Measurements from ENCODE around the gene SPAG16.

The SPAG16 gene

DNA sequence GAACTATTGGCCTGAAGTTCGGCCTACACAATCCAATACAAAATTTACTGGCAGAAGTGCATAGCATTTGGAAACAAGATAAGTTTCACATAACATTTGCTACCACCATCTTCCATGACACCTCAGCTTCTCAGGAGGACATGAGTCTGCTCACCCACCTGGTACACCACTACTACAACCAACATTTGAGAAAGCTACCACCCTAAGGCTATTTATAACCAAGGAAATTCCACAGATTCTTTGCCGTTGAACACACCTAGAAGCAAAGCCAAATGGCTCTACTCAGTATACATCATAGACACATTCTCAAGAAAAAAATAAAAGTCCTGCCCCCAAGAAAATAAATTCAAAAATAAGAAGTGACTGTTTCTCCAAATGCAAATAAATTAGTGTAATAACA lies 145.3 kb downstream of the SPAG16 start:
- H3K4me3 ChIP-seq (ENCODE audit: low read length): no peak overlapping the region
- peak; percentile 21 for DNase-seq (ENCODE audit: low read depth)
- TF ChIP-seq, protein P1, sequence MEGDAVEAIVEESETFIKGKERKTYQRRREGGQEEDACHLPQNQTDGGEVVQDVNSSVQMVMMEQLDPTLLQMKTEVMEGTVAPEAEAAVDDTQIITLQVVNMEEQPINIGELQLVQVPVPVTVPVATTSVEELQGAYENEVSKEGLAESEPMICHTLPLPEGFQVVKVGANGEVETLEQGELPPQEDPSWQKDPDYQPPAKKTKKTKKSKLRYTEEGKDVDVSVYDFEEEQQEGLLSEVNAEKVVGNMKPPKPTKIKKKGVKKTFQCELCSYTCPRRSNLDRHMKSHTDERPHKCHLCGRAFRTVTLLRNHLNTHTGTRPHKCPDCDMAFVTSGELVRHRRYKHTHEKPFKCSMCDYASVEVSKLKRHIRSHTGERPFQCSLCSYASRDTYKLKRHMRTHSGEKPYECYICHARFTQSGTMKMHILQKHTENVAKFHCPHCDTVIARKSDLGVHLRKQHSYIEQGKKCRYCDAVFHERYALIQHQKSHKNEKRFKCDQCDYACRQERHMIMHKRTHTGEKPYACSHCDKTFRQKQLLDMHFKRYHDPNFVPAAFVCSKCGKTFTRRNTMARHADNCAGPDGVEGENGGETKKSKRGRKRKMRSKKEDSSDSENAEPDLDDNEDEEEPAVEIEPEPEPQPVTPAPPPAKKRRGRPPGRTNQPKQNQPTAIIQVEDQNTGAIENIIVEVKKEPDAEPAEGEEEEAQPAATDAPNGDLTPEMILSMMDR (conservative IDR thresholded peaks at IDR 0.05; ENCODE audit: low read length): no peak

DNA sequence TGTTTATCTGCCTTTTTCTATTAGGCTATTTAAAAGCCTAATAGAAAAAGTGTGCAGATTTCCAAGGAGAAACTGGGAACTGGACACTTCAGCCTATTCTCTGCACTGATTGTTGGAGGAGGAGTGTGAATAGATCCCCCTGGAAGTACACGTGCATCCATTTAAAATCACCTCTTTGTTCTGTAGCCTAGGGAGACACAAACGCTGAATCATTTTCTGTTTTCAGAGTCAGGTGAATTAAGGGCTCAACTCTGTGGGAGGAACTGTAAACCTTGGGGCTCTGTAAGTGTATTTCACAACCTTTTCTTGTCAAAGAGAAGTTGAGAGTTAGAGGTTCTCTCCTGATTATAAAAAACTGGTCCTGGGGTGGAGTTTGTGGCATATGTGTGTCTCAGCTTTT lies 159.7 kb downstream of the SPAG16 start:
- H3K4me3 ChIP-seq (ENCODE audit: low read length): no peak overlapping the region
- TF ChIP-seq, protein P1 (conservative IDR thresholded peaks at IDR 0.05; ENCODE audit: low read length): no peak
- no peak for DNase-seq (ENCODE audit: low read depth)

DNA sequence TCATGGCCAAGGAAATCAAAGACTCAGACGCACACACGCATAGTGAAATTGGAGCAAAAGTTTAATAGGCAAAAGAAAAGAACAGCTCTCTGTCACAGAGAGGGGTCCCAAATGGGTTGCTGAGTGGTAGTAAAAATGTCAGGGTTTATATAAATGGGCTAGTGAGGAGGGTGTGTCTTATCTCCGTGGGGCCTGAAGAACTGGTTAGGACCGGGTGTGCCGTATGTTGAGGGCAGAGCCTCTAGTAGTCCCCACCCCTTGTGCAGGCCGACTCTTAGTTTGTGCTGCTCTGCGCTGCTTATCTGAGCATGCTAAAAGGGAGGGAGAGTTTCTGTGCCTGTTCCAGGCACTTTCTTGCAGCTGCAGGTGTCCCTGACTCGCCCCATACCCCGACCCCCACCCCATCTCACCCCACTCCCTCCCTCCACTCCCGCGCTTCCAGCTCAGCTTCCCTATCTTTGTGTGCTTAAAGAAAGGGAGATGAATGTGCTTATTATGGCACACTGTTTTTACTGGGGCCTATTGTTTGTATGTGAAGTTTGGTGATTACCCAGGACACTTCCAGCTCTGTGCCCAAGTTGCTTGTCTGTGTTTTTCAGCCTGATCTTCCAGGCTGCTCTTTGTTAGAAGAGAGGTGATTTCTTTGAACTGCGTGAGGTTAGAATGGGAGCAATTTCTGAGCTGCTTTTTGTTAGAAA lies 167.4 kb downstream of the SPAG16 start:
- TF ChIP-seq, protein P1 (conservative IDR thresholded peaks at IDR 0.05; ENCODE audit: low read length): no peak
- no peak for DNase-seq (ENCODE audit: low read depth)
- H3K4me3 ChIP-seq (ENCODE audit: low read length): no peak overlapping the region

DNA sequence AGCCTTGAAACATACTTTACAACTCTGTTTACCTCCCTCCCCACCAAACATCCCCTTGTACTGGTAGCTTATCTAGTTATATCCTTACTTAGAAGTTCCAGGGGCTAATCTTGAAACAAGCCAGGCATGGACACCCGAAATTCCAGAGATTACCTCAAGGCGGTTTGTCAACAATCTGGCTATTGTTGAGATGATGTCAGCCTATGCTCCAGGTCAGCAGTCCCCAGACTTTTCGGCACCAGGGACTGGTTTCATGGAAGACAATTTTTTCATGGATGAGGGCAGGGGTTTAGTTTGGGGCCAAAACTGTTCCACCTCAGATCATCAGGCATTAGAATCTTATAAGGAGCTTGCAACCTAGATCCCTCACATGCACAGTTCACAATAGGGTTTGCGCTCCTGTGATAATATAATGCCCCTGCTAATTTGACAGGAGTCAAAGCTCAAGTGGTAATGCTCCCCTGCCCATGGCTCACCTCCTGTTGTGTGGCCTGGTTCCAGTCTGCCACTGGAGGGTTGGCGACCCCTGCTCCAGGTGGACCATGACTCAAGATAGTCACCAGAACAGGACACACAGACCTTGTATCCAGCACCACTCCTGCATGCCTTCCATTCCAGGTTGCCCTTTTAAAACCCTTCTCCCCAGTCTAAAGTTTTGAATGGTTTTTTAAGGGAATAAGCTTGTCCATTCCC lies 171.2 kb downstream of the SPAG16 start:
- no peak overlapping the region for H3K4me3 ChIP-seq (ENCODE audit: low read length)
- no peak for DNase-seq (ENCODE audit: low read depth)
- TF ChIP-seq, protein P1 (conservative IDR thresholded peaks at IDR 0.05; ENCODE audit: low read length): no peak

DNA sequence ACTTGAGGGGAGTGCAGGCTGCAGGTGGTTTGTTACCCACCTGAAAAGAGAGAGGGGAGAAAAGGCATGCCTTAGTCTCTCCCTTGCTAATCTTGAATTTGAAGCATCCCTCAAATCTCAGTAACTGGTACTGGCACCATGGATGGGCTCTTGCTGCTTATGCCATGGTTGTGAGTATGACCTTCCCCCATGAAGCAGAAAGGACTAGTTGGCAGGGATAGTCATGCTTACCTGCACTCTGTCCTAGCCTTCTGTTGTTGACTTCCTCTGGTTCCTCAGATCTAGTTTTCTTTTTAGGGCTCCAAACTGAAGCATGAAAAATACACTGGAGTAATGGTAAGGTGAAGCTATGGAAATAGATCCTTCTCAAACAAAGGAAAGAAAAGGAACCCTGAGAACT lies 191.2 kb downstream of the SPAG16 start:
- TF ChIP-seq, protein P1 (conservative IDR thresholded peaks at IDR 0.05; ENCODE audit: low read length): no peak
- DNase-seq (ENCODE audit: low read depth): no peak

DNA sequence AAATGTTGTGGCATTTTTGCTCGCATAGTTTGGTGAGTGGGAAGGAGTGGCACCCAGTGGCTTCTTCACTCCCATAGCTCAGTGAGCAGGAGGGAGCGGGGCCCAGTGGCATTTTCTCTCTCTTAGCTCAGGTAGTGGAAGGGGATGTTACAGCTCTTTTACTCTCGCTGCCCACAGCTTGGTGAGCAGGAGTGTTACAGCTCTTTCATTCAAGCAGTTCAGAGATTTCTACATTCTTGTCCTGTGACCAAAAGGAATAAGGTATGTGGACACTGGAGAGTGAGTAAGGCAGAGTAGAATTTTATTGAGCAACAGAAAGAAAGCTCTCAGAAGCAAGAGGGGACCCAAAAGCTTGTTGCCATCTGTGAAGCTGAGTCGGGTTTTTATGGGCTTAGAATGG lies 192.4 kb downstream of the SPAG16 start:
- H3K4me3 ChIP-seq (ENCODE audit: low read length): no peak overlapping the region
- DNase-seq (ENCODE audit: low read depth): peak; percentile 46
- TF ChIP-seq, protein P1 (conservative IDR thresholded peaks at IDR 0.05; ENCODE audit: low read length): no peak

More for the DNA sequence above, 191.2 kb downstream of the SPAG16 start:
- H3K4me3 ChIP-seq (ENCODE audit: low read length): no peak overlapping the region

DNA sequence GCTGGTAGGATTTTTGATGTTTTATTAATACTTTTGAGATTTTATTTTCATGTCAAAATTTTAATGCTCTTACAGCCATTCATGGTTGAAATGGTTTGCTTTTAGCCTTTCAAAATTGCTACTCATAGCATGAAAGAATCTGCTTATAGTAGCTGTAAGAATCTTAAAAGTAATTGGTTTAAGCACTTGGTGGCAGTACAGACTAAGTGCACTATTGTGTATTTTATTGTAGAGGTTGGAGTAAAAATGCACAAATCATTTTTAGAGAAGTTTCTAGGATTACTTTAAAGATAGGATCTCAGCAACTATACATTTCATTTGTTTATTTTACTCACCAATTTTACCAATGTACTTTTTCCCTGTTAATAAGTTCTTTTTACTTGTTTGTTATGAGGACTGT lies 205.8 kb downstream of the SPAG16 start:
- no peak for DNase-seq (ENCODE audit: low read depth)
- TF ChIP-seq, protein P1 (conservative IDR thresholded peaks at IDR 0.05; ENCODE audit: low read length): no peak
- H3K4me3 ChIP-seq (ENCODE audit: low read length): no peak overlapping the region

Data from AG10803 (cell line).